ENCODE results near the gene ATP6AP1.

Gene ATP6AP1

GRCh38 chrX:154401045-154401799, 27.3 kb upstream of the ATP6AP1 start:
- ChIA-PET POLR2A (interaction anchor here (1.7 to 4.8 kb wide), 4 partner anchors 8 to 126 kb away, joined by 5 to 40 read pairs (median 8); partner anchors contain the start of gene DNASE1L1), CTCF (no interaction called here)
- TF ChIP-seq FOXK2 (IDR thresholded peaks at IDR 0.05) (no peak), PKNOX1 (IDR thresholded peaks at IDR 0.05) (no peak), FOXM1 (IDR thresholded peaks at IDR 0.05; ENCODE audit: borderline replicate concordance) (peak; percentile 5; the same call in 1 of the 2 replicates), LEF1 (IDR thresholded peaks at IDR 0.05; ENCODE audit: borderline replicate concordance) (no peak), TARDBP (IDR thresholded peaks at IDR 0.05) (no peak), ZNF384 (IDR thresholded peaks at IDR 0.05) (no peak), SUZ12 (IDR thresholded peaks at IDR 0.05) (no peak), NFRKB (IDR thresholded peaks at IDR 0.05) (0 out of 2 replicates have a peak, but pooled peaks have one; percentile 19), SP1 (IDR thresholded peaks at IDR 0.05) (no peak), BHLHE40 (IDR thresholded peaks at IDR 0.05; ENCODE audit: borderline replicate concordance) (0 out of 2 replicates have a peak, but pooled peaks have one; percentile 24), ARNT (IDR thresholded peaks at IDR 0.05) (no peak), L3MBTL2 (conservative IDR thresholded peaks at IDR 0.05) (peak; percentile 30; the same call in 1 of the 2 replicates), FOXA1 (IDR thresholded peaks at IDR 0.05) (no peak), ELF4 (IDR thresholded peaks at IDR 0.05) (peak; percentile 55), CTBP1 (IDR thresholded peaks at IDR 0.05; ENCODE audit: borderline replicate concordance) (no peak), HDGF (IDR thresholded peaks at IDR 0.05; ENCODE audit: borderline replicate concordance) (no peak)
- DNase-seq (ENCODE audit: extremely low spot score) = no peak

- CTCF ChIA-PET = no interaction called here
- DNase-seq (ENCODE audit: extremely low spot score) = no peak
- TF ChIP-seq SP1 (IDR thresholded peaks at IDR 0.05) (no peak), ELF4 (IDR thresholded peaks at IDR 0.05) (peak; percentile 30; the same call in 1 of the 2 replicates), TARDBP (IDR thresholded peaks at IDR 0.05) (no peak), FOXA1 (IDR thresholded peaks at IDR 0.05) (no peak)
- POLR2A ChIA-PET = interaction anchor here (0.6 to 2.5 kb wide), 4 partner anchors 9 to 130 kb away, joined by 3 to 9 read pairs (median 5); no protein-coding TSS in a partner anchor
These were observed 26.4 kb upstream of the ATP6AP1 start for GRCh38 chrX:154401918-154402621.

GRCh38 chrX:154402622-154403127, 25.8 kb upstream of the ATP6AP1 start:
- CTCF ChIA-PET = no interaction called here
- POLR2A ChIA-PET = interaction anchor here (0.6 to 2.5 kb wide), 5 partner anchors 8 to 129 kb away, joined by 3 to 9 read pairs (median 7); partner anchors contain the start of gene SLC10A3
- no peak for DNase-seq (ENCODE audit: extremely low spot score)
- TF ChIP-seq LEF1 (IDR thresholded peaks at IDR 0.05; ENCODE audit: borderline replicate concordance) (no peak), FOXM1 (IDR thresholded peaks at IDR 0.05; ENCODE audit: borderline replicate concordance) (no peak), FOXK2 (IDR thresholded peaks at IDR 0.05) (no peak), CTBP1 (IDR thresholded peaks at IDR 0.05; ENCODE audit: borderline replicate concordance) (no peak), SP1 (IDR thresholded peaks at IDR 0.05) (no peak), ELF4 (IDR thresholded peaks at IDR 0.05) (no peak), SUZ12 (IDR thresholded peaks at IDR 0.05) (no peak), BHLHE40 (IDR thresholded peaks at IDR 0.05; ENCODE audit: borderline replicate concordance) (no peak), ZNF384 (IDR thresholded peaks at IDR 0.05) (no peak), ARNT (IDR thresholded peaks at IDR 0.05) (no peak), TARDBP (IDR thresholded peaks at IDR 0.05) (no peak), L3MBTL2 (conservative IDR thresholded peaks at IDR 0.05) (no peak), PKNOX1 (IDR thresholded peaks at IDR 0.05) (no peak), HDGF (IDR thresholded peaks at IDR 0.05; ENCODE audit: borderline replicate concordance) (no peak), FOXA1 (IDR thresholded peaks at IDR 0.05) (no peak), NFRKB (IDR thresholded peaks at IDR 0.05) (no peak)

- TF ChIP-seq NFRKB (IDR thresholded peaks at IDR 0.05) (no peak), FOXK2 (IDR thresholded peaks at IDR 0.05) (no peak), SUZ12 (IDR thresholded peaks at IDR 0.05) (no peak), SP1 (IDR thresholded peaks at IDR 0.05) (no peak), ZNF384 (IDR thresholded peaks at IDR 0.05) (no peak), L3MBTL2 (conservative IDR thresholded peaks at IDR 0.05) (no peak), TARDBP (IDR thresholded peaks at IDR 0.05) (no peak), ARNT (IDR thresholded peaks at IDR 0.05) (no peak), FOXA1 (IDR thresholded peaks at IDR 0.05) (no peak), HDGF (IDR thresholded peaks at IDR 0.05; ENCODE audit: borderline replicate concordance) (no peak), FOXM1 (IDR thresholded peaks at IDR 0.05; ENCODE audit: borderline replicate concordance) (no peak), CTBP1 (IDR thresholded peaks at IDR 0.05; ENCODE audit: borderline replicate concordance) (no peak), BHLHE40 (IDR thresholded peaks at IDR 0.05; ENCODE audit: borderline replicate concordance) (no peak)
- ChIA-PET CTCF (no interaction called here), POLR2A (interaction anchor here (0.6 to 2.5 kb wide), 4 partner anchors 8 to 87 kb away, joined by 3 to 9 read pairs (median 7); partner anchors contain the start of gene SLC10A3)
- DNase-seq (ENCODE audit: extremely low spot score) = no peak
These were observed 25.3 kb upstream of the ATP6AP1 start for GRCh38 chrX:154403192-154403591.

- CTCF ChIA-PET = no interaction called here
- DNase-seq (ENCODE audit: extremely low spot score) = no peak
- POLR2A ChIA-PET = interaction anchor here (2.2 kb wide), 1 partner anchor 86 kb away, joined by 7 read pairs; the partner anchor contains the start of gene SLC10A3
- TF ChIP-seq BHLHE40 (IDR thresholded peaks at IDR 0.05; ENCODE audit: borderline replicate concordance) (no peak), NFRKB (IDR thresholded peaks at IDR 0.05) (no peak), ELF4 (IDR thresholded peaks at IDR 0.05) (no peak), CTBP1 (IDR thresholded peaks at IDR 0.05; ENCODE audit: borderline replicate concordance) (no peak), SP1 (IDR thresholded peaks at IDR 0.05) (no peak), PKNOX1 (IDR thresholded peaks at IDR 0.05) (no peak)
These were observed 24.6 kb upstream of the ATP6AP1 start for GRCh38 chrX:154403858-154404257.

Data from HEK293T (cell line).